Muscle of arm (tissue), 12 donors: ENCODE results near the gene KCNE1. TPM values are rescaled to one million over a fixed set of nuclear protein-coding genes. Genes with fewer than 3 reads are reported as not detected.

Experiments
- DNase-seq: peaks from one replicate; pipeline ENCODE4 v3.0.0-alpha.2; 2013
- polyA plus RNA-seq, 12 donors: library from polyadenylated mRNA; unstranded; fragments of 120-200 nt; gene quantifications; one replicate each; pipeline ENCODE4 v1.2.1, GENCODE V29; 2013; ENCODE audit not compliant: insufficient read length in 12 of 12

The KCNE1 gene
- polyA plus RNA-seq, 12 donors: 0.19 to 1.2 (median 0.70) TPM; not detected in 3

GRCh38 chr21:34536311-34536710, 24.3 kb upstream of the KCNE1 start:
- DNase-seq: no peak

- DNase-seq: no peak
These were observed 23.9 kb upstream of the KCNE1 start for GRCh38 chr21:34535886-34536285.

GRCh38 chr21:34534522-34534921, 22.5 kb upstream of the KCNE1 start:
- no peak for DNase-seq

GRCh38 chr21:34533938-34534337, 21.9 kb upstream of the KCNE1 start:
- no peak for DNase-seq

- DNase-seq: no peak
These were observed 19.4 kb upstream of the KCNE1 start for GRCh38 chr21:34531399-34531798.

GRCh38 chr21:34530261-34530660, 18.3 kb upstream of the KCNE1 start:
- peak; percentile 30 for DNase-seq

GRCh38 chr21:34528131-34528561, 16.1 kb upstream of the KCNE1 start:
- no peak for DNase-seq

- peak; percentile 94 for DNase-seq
These were observed 14.7 kb upstream of the KCNE1 start for GRCh38 chr21:34526618-34527290.

GRCh38 chr21:34526241-34526617, 14.2 kb upstream of the KCNE1 start:
- no peak for DNase-seq

- DNase-seq: peak; percentile 36
These were observed 12.9 kb upstream of the KCNE1 start for GRCh38 chr21:34524646-34525601.

GRCh38 chr21:34523019-34523555, 11.1 kb upstream of the KCNE1 start:
- DNase-seq: no peak

GRCh38 chr21:34522284-34522683, 10.3 kb upstream of the KCNE1 start:
- no peak for DNase-seq

GRCh38 chr21:34521561-34521960, 9.6 kb upstream of the KCNE1 start:
- DNase-seq: no peak

GRCh38 chr21:34520764-34521508, 8.9 kb upstream of the KCNE1 start:
- no peak for DNase-seq

GRCh38 chr21:34520281-34520680, 8.3 kb upstream of the KCNE1 start:
- DNase-seq: no peak

- DNase-seq: no peak
These were observed 7.7 kb upstream of the KCNE1 start for GRCh38 chr21:34519694-34520093.

GRCh38 chr21:34519016-34519415, 7.0 kb upstream of the KCNE1 start:
- DNase-seq: no peak

- DNase-seq: no peak
These were observed 6.3 kb upstream of the KCNE1 start for GRCh38 chr21:34518301-34518700.

GRCh38 chr21:34517491-34518245, 5.7 kb upstream of the KCNE1 start:
- no peak for DNase-seq

- no peak for DNase-seq
These were observed 5.0 kb upstream of the KCNE1 start for GRCh38 chr21:34517039-34517438.

GRCh38 chr21:34514576-34515115, 2.6 kb upstream of the KCNE1 start:
- DNase-seq: no peak
